Measurements from ENCODE around the gene C9. TPM values are rescaled to one million over a fixed set of nuclear protein-coding genes. Genes with fewer than 3 reads are reported as not detected.

C9 gene
- total and polyA plus RNA-seq, 2 of the 4 experiments (the other 2 are of a cell fraction) = not detected

DNA sequence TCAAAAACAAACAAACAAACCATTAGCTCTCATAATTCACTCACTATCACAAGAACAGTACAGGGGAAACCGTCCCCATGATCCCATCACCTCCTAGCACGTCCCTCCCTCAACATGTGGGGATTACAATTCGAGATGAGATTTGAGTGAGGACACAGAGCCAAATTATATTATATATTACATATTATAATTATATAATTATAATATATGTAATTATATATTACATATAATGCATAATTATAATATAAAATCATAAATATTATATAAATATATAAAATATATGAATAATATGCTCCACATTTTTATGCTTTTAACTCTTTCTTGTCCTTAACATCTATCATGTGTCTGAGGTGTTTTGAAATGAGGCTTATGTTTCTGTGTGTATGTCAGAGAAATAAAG, 3.4 kb upstream of the C9 start:
- no peak overlapping the region for H2BK5ac ChIP-seq (ENCODE audit: low read depth, low read length, poor library complexity, severe bottlenecking)
- peaks cover 21% of the 10 kb centered on the region for H3K36me3 ChIP-seq (ENCODE audit: control insufficient read depth, insufficient read depth, low read length)
- ATAC-seq (ENCODE audit: low read depth) (no peak), DNase-seq (no peak)
- no peak overlapping the region for H3K4me2 ChIP-seq (ENCODE audit: low read depth, low read length)
- H2AK9ac ChIP-seq (replicated peaks; ENCODE audit: low read depth, low read length, poor library complexity) = no peak overlapping the region
- no TSS peak for BruUV-seq (replicated peaks)
- H3K79me1 ChIP-seq (ENCODE audit: low read depth in 1 of 2, low read length in 2 of 2) = no peaks in the 10 kb centered on the region
- H3K4me3 ChIP-seq (ENCODE audit: insufficient read depth, low read depth, low read length) = no peak overlapping the region
- no peaks in the 10 kb centered on the region for H3K27me3 ChIP-seq (ENCODE audit: control insufficient read depth, insufficient read depth, low read length)
- H4K8ac ChIP-seq (ENCODE audit: low read depth in 2 of 2, low read length in 2 of 2) = no peak overlapping the region
- intact Hi-C loops (cut with micrococcal nuclease) (no loop called here), dilution Hi-C loops (cut with HindIII; ENCODE audit: low sequenced_read_pairs, unreplicated experiment) (no loop called here), in situ Hi-C loops (cut with MboI; ENCODE audit: low sequenced_read_pairs) (no loop called here)
- POLR2A ChIA-PET (ENCODE audit: unreplicated experiment) = no interaction called here
- H3K9ac ChIP-seq (ENCODE audit: low read depth, low read length) = no peak overlapping the region
- H3K4me1 ChIP-seq (ENCODE audit: control insufficient read depth, insufficient read depth, low read length) = no peaks in the 10 kb centered on the region
- H3K14ac ChIP-seq (replicated peaks; ENCODE audit: low read depth, low read length) = no peak overlapping the region
- no peak overlapping the region for H2BK15ac ChIP-seq (ENCODE audit: low read depth, low read length)
- H3K9me3 ChIP-seq (ENCODE audit: control insufficient read depth, insufficient read depth, low read length) = no peaks in the 10 kb centered on the region
- H4K5ac ChIP-seq (ENCODE audit: low read depth, low read length) = no peak overlapping the region
- no CpG with 5 or more reads among the region's 3 CpGs for WGBS, 2 experiments (ENCODE audit: extremely low coverage in 2 of 2, insufficient read length in 1 of 2)
- H3K23ac ChIP-seq (ENCODE audit: low read depth, low read length) = no peak overlapping the region
- H3K9me1 ChIP-seq (ENCODE audit: insufficient read depth, low read length) = no peaks in the 10 kb centered on the region; the same call in 1 of the 2 replicates
- H2BK120ac ChIP-seq (ENCODE audit: low read depth, low read length) = no peak overlapping the region
- no peak overlapping the region for H3K18ac ChIP-seq (ENCODE audit: low read depth, low read length)
- TF ChIP-seq, protein P1, sequence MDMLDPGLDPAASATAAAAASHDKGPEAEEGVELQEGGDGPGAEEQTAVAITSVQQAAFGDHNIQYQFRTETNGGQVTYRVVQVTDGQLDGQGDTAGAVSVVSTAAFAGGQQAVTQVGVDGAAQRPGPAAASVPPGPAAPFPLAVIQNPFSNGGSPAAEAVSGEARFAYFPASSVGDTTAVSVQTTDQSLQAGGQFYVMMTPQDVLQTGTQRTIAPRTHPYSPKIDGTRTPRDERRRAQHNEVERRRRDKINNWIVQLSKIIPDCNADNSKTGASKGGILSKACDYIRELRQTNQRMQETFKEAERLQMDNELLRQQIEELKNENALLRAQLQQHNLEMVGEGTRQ (IDR thresholded peaks at IDR 0.05; ENCODE audit: low read depth, low read length) = no peak
- no peak for TF ChIP-seq MAFK (IDR thresholded peaks at IDR 0.05; ENCODE audit: low read depth, low read length)
- TF ChIP-seq, protein P2, sequence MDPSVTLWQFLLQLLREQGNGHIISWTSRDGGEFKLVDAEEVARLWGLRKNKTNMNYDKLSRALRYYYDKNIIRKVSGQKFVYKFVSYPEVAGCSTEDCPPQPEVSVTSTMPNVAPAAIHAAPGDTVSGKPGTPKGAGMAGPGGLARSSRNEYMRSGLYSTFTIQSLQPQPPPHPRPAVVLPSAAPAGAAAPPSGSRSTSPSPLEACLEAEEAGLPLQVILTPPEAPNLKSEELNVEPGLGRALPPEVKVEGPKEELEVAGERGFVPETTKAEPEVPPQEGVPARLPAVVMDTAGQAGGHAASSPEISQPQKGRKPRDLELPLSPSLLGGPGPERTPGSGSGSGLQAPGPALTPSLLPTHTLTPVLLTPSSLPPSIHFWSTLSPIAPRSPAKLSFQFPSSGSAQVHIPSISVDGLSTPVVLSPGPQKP (IDR thresholded peaks at IDR 0.05; ENCODE audit: borderline replicate concordance, low read depth, low read length) = no peak
- no peak for TF ChIP-seq CHD1 (IDR thresholded peaks at IDR 0.05; ENCODE audit: low read depth, low read length)
- no peak for TF ChIP-seq POLR2A (IDR thresholded peaks at IDR 0.05; ENCODE audit: low read depth, low read length)
- TF ChIP-seq CEBPB (IDR thresholded peaks at IDR 0.05; ENCODE audit: low read depth, low read length) = no peak
- no peak for TF ChIP-seq RCOR1 (IDR thresholded peaks at IDR 0.05; ENCODE audit: insufficient replicate concordance, low read length)
- no peak for TF ChIP-seq RAD21 (IDR thresholded peaks at IDR 0.05; ENCODE audit: low read length)
- no peak for TF ChIP-seq MAZ (IDR thresholded peaks at IDR 0.05; ENCODE audit: borderline replicate concordance, low read depth, low read length)
- no peak for TF ChIP-seq FOS (IDR thresholded peaks at IDR 0.05; ENCODE audit: low read depth, low read length)
- TF ChIP-seq RFX5 (IDR thresholded peaks at IDR 0.05; ENCODE audit: low read depth, low read length) = no peak
- no peak for TF ChIP-seq BHLHE40 (IDR thresholded peaks at IDR 0.05; ENCODE audit: low read depth, low read length)
- no peak for TF ChIP-seq MXI1 (IDR thresholded peaks at IDR 0.05; ENCODE audit: borderline replicate concordance, low read depth, low read length)
- no peak for TF ChIP-seq NFE2L2 (IDR thresholded peaks at IDR 0.05; ENCODE audit: low read depth, low read length)
- no peak for TF ChIP-seq SMC3 (IDR thresholded peaks at IDR 0.05; ENCODE audit: low read depth, low read length)
- TF ChIP-seq, protein P3, sequence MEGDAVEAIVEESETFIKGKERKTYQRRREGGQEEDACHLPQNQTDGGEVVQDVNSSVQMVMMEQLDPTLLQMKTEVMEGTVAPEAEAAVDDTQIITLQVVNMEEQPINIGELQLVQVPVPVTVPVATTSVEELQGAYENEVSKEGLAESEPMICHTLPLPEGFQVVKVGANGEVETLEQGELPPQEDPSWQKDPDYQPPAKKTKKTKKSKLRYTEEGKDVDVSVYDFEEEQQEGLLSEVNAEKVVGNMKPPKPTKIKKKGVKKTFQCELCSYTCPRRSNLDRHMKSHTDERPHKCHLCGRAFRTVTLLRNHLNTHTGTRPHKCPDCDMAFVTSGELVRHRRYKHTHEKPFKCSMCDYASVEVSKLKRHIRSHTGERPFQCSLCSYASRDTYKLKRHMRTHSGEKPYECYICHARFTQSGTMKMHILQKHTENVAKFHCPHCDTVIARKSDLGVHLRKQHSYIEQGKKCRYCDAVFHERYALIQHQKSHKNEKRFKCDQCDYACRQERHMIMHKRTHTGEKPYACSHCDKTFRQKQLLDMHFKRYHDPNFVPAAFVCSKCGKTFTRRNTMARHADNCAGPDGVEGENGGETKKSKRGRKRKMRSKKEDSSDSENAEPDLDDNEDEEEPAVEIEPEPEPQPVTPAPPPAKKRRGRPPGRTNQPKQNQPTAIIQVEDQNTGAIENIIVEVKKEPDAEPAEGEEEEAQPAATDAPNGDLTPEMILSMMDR (conservative IDR thresholded peaks at IDR 0.05; ENCODE audit: low read depth, low read length) = no peak
- H3K56ac ChIP-seq (ENCODE audit: extremely low read depth, insufficient read depth, low read length) = no peak overlapping the region
- H4K91ac ChIP-seq (ENCODE audit: insufficient read depth, low read depth, low read length) = no peak overlapping the region
- no peak overlapping the region for H3K4ac ChIP-seq (ENCODE audit: low read depth, low read length)
- no peak overlapping the region for H2AFZ ChIP-seq (replicated peaks; ENCODE audit: low read length, poor library complexity)
- H2AK5ac ChIP-seq (ENCODE audit: low read depth, low read length) = no peak overlapping the region
- no peaks in the 10 kb centered on the region for H4K20me1 ChIP-seq (ENCODE audit: insufficient read depth, low read length)
- H3K27ac ChIP-seq (ENCODE audit: insufficient read depth, low read length) = no peak overlapping the region
- no peak overlapping the region for H2BK20ac ChIP-seq (ENCODE audit: low read depth, low read length)
- CTCF ChIA-PET = no interaction called here
